Iris pigment epithelial cell (primary cell): ENCODE results near the gene TMEM271.

Source experiments
- DNase-seq: peaks from one replicate; pipeline ENCODE4 v3.0.0-alpha.2; 2011; ENCODE audit warnings: low read depth

TMEM271 gene

GRCh38 chr4:532588-533317 lies 43.3 kb downstream of the TMEM271 start:
- DNase-seq = no peak

GRCh38 chr4:531721-532565 lies 44.2 kb downstream of the TMEM271 start:
- DNase-seq = no peak

GRCh38 chr4:531076-531475 lies 45.0 kb downstream of the TMEM271 start:
- no peak for DNase-seq

GRCh38 chr4:530017-530781 lies 45.9 kb downstream of the TMEM271 start:
- no peak for DNase-seq

GRCh38 chr4:529563-529962 lies 46.5 kb downstream of the TMEM271 start:
- no peak for DNase-seq

- no peak for DNase-seq
These were observed 47.3 kb downstream of the TMEM271 start for GRCh38 chr4:528835-529234.

GRCh38 chr4:528296-528695 lies 47.8 kb downstream of the TMEM271 start:
- no peak for DNase-seq

GRCh38 chr4:526971-527460 lies 49.1 kb downstream of the TMEM271 start:
- DNase-seq = no peak

- no peak for DNase-seq
These were observed 49.7 kb downstream of the TMEM271 start for GRCh38 chr4:526189-526909.

- DNase-seq = no peak
These were observed 50.4 kb downstream of the TMEM271 start for GRCh38 chr4:525660-526059.

GRCh38 chr4:524196-524595 lies 51.9 kb downstream of the TMEM271 start:
- DNase-seq = no peak
